Stimulated activated naive CD8-positive, alpha-beta T cell treated with anti-CD3 and anti-CD28 coated beads, Interleukin-15, Interleukin-2, amounts not matched to agents 100 ng/mL and 50 ng/mL, for 24 hours (primary cell): ENCODE measurements around the gene CDC40.
A peak's percentile ranks its signal among the peaks of the same experiment; 100 is the strongest.

Experiments used
- H3K27ac Mint-ChIP-seq: one replicate; pipeline ENCODE4 v1.8.0; 2021; ENCODE audit warnings: mild to moderate bottlenecking, mixed read lengths
- H3K27me3 Mint-ChIP-seq: one replicate; pipeline ENCODE4 v1.8.0; 2021; ENCODE audit warnings: mixed read lengths
- H3K36me3 Mint-ChIP-seq: one replicate; pipeline ENCODE4 v1.8.0; 2021; ENCODE audit warnings: low read depth, mixed read lengths
- H3K4me1 Mint-ChIP-seq: one replicate; pipeline ENCODE4 v1.8.0; 2021; ENCODE audit warnings: low read depth, mixed read lengths
- H3K4me3 Mint-ChIP-seq: one replicate; pipeline ENCODE4 v1.8.0; 2021; ENCODE audit warnings: mild to moderate bottlenecking, mixed read lengths
- H3K9me3 Mint-ChIP-seq: one replicate; pipeline ENCODE4 v1.8.0; 2021; ENCODE audit warnings: mixed read lengths

CDC40 gene

DNA sequence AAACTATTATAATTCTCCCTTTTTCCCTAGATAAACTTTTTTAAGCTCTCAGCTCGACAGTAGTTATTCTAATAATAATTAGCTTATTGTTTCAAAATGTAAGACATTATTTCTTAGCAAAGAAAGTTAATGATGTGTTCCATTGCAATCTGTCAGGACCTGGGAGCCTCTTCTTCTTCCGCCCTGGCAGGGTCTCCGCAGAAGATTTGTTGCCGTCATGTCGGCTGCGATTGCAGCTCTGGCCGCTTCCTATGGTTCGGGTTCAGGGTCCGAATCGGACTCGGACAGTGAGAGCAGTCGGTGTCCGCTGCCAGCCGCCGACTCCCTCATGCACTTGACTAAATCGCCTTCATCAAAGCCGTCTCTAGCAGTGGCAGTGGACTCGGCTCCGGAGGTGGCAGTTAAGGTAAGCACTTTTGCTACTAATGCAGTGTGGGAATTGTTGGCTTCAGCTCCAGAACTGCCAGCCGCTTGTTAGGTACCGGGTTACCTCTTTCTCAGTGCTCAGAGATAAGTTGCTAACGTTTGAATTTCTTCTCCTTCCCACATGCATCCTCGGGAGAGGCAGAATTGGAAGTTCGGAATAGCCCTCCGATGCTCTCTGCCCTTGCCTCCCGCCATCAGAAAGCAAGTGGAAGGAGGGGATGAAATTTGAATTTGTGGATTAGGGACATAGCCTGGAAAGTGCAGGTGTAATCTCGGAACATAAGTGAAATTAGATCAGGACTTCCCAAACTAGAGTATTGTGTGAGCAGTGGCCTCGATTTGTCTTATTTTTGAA is at the start of gene CDC40:
TSS of gene CDC40 (plus strand) at position 200 of the 781 bp plus-strand sequence. CDS start at position 218, 18 bp downstream.
- Mint-ChIP-seq H3K9me3 (no peaks in the 10 kb centered on the region), H3K27ac (no peak within 1 kb of the TSS), H3K4me1 (peaks cover 6% of the 10 kb centered on the region), H3K27me3 (peaks cover 8% of the 10 kb centered on the region), H3K36me3 (peaks cover under 1% of the 10 kb centered on the region), H3K4me3 (no peak within 1 kb of the TSS)

DNA sequence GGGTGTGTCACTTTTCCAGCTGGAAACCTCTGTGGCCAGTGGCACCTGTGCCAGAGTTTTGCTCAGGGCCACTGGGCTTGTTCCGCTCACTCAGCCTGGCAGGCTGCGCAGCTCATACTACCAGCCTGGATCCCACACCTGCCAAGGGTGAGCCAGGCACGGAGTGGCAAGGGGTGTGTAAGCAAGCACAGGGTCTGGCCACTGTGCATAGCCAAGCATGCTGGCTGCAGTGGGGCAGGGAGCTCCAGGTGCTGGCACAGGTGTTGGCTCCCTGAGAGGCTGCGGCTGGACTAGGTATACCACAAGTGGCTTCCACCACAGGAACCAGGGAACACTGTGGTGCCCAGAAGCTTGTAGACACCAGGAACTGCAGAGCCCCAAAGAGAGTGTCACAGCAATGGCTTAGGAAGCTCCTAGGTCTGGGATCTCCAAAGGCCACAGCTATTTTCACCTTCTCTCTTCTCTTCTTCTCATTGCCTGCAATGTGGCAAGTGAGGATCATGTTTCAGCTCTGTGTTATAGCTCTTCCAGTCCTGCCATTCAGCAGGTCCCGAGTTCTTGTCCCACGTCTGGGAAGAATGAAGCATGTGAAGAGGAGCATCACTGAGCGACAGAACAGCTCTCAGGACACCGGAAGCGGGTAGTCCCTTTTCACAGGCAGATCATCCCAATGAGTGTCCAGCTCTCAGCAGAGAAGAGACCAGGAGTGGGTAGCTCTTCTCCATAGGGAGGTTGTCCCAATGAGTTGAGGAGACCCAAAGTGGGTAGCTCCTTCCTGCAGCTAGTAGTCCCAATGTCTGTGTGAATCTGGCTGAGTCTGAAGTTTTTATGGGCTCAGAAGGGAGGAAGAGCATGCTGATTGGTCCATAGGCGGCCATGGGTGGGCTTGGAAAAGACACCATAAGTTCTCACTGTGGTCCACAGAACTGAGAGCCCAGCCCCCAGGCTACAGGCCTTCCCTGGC is 42.0 kb upstream of the CDC40 start:
- H3K9me3 Mint-ChIP-seq = peaks cover 2% of the 10 kb centered on the region
- H3K4me3 Mint-ChIP-seq = no peak overlapping the region
- peaks cover 9% of the 10 kb centered on the region for H3K27me3 Mint-ChIP-seq
- no peak overlapping the region for H3K27ac Mint-ChIP-seq
- H3K4me1 Mint-ChIP-seq = no peaks in the 10 kb centered on the region
- H3K36me3 Mint-ChIP-seq = no peaks in the 10 kb centered on the region

DNA sequence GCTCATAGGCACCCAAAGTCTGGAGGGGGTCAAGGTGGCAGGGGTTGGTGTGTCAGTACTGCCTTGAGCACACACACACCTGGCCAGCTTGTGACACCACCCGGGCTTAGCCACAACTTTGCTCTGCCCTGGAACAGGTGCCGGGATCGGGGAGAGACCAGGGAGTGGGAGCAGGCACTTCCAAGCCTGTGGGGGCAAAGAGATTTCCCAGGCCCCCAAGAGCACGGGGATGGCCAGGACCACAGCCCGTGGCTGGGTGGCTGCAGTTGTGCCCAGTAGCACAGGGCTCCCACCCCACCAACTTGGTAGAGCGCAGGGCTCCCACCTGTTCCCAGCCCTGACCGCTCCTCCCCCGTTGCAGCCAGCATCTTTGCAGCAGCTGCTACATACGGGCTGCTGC is 41.2 kb upstream of the CDC40 start:
- Mint-ChIP-seq H3K4me3 (no peak overlapping the region), H3K36me3 (no peaks in the 10 kb centered on the region), H3K4me1 (no peaks in the 10 kb centered on the region), H3K27ac (no peak overlapping the region), H3K27me3 (peaks cover 9% of the 10 kb centered on the region), H3K9me3 (no peaks in the 10 kb centered on the region)

DNA sequence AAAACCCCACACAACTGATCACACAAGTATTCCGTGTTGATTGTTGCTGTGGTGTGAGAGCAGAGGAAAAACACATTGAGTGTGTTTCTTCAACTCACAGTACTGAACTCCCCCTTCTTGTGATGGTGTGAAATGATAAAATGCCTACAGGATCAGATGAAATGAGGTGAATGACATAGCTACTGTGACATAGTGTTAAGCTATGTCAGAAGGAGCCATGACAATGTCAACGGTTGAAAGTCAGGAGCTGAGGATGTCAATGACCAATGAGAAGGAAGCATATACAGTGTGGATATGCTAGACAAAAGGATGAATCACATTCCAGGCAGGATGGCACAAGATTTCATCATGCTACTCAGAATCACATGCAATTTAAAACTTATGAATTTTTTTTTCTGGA is 39.6 kb upstream of the CDC40 start:
- Mint-ChIP-seq H3K36me3 (no peaks in the 10 kb centered on the region), H3K4me1 (no peaks in the 10 kb centered on the region), H3K4me3 (no peak overlapping the region), H3K27ac (no peak overlapping the region), H3K27me3 (peaks cover 11% of the 10 kb centered on the region), H3K9me3 (no peaks in the 10 kb centered on the region)

DNA sequence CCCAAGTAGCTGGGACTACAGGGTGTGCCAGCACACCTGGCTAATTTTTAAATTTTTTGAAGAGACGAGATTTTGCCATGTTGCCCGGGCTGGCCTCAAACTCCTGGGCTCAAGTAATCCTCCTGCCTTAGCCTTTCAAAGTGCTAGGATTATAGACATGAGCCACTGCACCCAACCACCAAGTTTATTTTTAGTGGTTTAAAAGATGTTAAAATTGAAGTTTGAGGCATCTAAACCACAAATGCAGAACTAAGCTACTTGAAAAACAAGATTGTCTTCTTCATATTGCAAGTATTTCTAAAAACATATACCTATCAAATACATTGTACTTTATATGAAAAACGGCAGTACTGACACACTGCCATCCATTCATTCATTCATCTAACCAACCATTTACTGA is 32.4 kb upstream of the CDC40 start:
- H3K36me3 Mint-ChIP-seq = no peaks in the 10 kb centered on the region
- peaks cover 3% of the 10 kb centered on the region for H3K4me1 Mint-ChIP-seq
- no peaks in the 10 kb centered on the region for H3K9me3 Mint-ChIP-seq
- H3K27me3 Mint-ChIP-seq = peaks cover 3% of the 10 kb centered on the region
- no peak overlapping the region for H3K4me3 Mint-ChIP-seq
- H3K27ac Mint-ChIP-seq = no peak overlapping the region

DNA sequence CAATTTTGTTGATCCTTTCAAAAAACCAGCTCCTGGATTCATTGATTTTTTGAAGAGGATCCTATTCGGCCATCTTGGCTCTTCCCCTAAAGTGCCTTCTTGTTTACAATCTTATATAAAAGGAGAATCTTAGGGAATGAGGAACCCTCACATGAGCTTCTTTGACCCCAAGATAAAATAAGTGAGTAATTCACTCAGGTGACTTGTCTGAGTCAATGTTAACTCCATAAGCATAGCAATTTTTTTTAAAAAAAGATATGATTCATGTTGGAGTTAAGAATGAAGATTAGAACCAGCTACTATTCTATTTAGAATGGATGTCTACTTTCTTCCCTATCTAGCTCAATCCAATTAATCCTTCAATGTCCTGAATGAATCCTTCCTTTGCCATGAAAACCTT is 21.7 kb upstream of the CDC40 start:
- Mint-ChIP-seq H3K27me3 (peaks cover 17% of the 10 kb centered on the region), H3K27ac (no peak overlapping the region)

DNA sequence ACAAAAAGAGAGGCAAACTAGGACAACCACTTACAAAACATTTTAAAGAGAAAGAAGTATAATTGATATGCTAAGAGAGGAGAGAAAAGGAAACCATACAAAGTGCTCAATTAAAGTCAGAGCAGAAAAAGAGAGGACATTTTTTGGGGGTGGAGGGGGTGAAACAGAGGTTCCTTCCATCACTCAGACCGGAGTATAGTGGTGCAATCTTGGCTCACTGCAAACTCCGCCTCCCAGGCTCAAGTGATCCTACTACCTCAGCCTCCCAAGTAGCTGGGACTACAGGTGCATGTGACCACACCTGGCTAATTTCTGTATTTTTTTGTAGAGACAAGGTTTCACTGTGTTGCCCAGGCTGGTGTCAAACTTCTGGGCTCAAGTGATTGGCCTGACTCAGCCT is 10.1 kb upstream of the CDC40 start:
- Mint-ChIP-seq H3K27ac (no peak overlapping the region), H3K4me1 (no peaks in the 10 kb centered on the region), H3K36me3 (no peaks in the 10 kb centered on the region), H3K27me3 (no peaks in the 10 kb centered on the region), H3K9me3 (no peaks in the 10 kb centered on the region), H3K4me3 (no peak overlapping the region)

More for the DNA sequence above, 21.7 kb upstream of the CDC40 start:
- Mint-ChIP-seq H3K4me3 (no peak overlapping the region), H3K36me3 (no peaks in the 10 kb centered on the region), H3K4me1 (peaks cover 2% of the 10 kb centered on the region), H3K9me3 (no peaks in the 10 kb centered on the region)

DNA sequence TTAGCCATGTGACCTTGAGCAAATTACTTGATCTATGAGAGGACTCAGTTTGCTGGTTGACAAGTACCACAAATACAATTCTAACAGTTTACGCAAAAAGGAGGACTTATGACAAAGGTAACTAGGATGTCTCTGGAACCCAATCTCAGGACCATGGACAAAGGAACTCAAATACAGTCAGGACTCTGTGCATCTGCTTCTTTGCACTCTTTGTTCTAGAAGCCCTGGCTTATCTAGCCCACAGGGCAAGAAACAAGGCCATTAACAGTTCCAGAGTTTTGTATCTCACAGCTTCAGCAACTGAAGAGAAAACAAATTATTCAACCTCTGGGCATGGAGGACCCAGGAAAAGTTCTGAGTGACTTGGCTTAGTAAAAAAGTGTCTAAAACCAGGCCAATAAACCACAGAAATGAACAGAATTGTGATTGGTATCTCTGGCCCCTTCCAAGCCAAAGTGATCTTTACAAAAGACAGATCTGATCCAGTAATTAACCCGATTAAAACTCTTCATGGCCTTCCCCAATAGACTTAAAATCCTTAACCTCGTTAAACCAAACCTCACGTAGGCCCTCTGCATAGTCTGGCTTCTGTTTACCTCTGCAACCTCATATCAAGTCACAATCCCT is 6.6 kb upstream of the CDC40 start:
- Mint-ChIP-seq H3K27me3 (peaks cover 8% of the 10 kb centered on the region), H3K36me3 (no peaks in the 10 kb centered on the region), H3K4me3 (no peak overlapping the region), H3K9me3 (no peaks in the 10 kb centered on the region), H3K27ac (no peak overlapping the region), H3K4me1 (peaks cover 4% of the 10 kb centered on the region)

DNA sequence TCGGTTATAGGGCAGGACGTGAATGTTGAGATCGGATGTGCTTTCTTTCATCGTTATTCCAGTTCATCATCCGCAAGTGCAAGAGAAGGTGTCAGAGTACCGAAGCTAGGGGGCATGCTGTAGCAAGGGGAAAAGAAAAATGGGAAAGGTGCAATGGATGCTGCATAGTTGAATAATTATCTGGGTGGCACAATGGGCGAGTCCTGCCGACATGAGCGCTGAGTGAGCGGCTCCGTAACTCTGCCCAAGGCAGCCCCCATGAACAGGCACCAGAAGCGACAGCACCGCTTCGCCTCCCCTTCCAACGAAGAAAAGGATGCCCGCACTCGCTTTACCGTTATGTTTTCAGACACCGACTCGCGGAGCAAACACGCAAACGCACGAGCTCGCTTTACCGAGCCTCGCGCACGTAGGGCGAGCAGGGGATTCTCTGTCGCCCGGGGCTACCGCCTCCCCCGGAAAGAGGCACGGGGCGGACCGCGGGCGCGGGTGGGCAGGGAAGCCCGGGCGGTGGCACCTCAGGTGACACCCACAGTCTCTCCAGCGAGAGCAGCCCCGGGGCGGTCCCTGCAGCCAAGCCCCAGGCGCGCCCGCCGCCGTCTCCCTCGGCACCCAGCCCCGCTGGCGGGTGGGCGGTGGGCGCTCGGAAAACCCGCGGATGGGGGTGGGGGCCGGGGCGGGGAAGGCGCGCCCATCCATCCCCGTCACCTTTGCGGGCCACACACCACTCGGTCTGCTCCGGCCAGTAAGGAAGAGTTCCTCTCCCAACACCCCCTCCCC is 1.4 kb upstream of the CDC40 start:
- peak overlapping the region; percentile 80 for H3K27ac Mint-ChIP-seq
- H3K27me3 Mint-ChIP-seq = peaks cover 8% of the 10 kb centered on the region
- H3K9me3 Mint-ChIP-seq = no peaks in the 10 kb centered on the region
- peaks cover 5% of the 10 kb centered on the region for H3K4me1 Mint-ChIP-seq
- no peaks in the 10 kb centered on the region for H3K36me3 Mint-ChIP-seq
- H3K4me3 Mint-ChIP-seq = peak overlapping the region; percentile 87

DNA sequence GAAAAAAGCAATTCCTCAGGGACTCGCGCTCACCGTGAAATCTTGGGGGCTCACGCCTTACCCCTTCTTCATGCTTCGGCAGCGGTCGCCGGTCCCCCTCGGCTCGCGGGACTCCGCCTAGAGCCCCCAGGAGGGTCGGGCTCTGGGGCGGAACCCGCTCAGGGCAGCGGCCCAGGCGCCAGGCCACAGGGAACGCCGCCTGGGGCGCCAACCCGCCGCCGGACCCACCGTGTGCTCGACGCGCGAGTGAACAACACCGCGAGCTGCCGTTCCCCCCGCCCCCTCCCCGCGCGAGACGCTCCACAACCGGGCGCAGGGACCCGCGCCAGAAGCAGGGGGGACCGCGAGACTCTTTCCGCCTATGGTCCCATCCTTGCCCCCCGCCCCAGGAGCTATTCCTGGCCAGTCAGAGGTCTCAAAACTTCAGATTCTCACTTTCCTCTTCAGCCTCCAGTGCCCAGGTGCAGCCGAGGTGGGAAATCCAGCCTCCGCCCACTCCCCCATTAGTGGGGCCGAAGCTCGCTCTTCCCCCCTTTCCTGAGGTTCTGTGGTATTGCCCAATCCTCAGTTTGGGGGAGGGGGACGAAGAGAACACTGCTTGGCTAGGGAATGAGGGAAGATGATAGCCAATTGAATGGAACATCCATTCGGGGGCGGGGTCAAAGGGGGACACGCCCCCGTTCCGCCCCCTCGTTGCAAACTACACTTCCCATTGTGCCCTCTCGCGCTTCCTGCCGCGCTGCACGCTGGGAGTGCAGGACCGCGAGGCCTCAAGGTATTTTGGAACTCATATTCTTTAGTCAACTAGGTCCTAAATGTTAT is 610 bp upstream of the CDC40 start, which contains the start of gene WASF1:
TSS of gene WASF1 (minus strand) at position 265 of the 822 bp plus-strand sequence. CDS start 52,069 bp downstream, outside the sequence.
- H3K4me3 Mint-ChIP-seq = peak within 1 kb of the TSS; percentile 87
- H3K36me3 Mint-ChIP-seq = no peaks in the 10 kb centered on the region
- no peaks in the 10 kb centered on the region for H3K9me3 Mint-ChIP-seq
- H3K4me1 Mint-ChIP-seq = peaks cover 5% of the 10 kb centered on the region
- peak within 1 kb of the TSS; percentile 80 for H3K27ac Mint-ChIP-seq
- H3K27me3 Mint-ChIP-seq = peaks cover 8% of the 10 kb centered on the region

DNA sequence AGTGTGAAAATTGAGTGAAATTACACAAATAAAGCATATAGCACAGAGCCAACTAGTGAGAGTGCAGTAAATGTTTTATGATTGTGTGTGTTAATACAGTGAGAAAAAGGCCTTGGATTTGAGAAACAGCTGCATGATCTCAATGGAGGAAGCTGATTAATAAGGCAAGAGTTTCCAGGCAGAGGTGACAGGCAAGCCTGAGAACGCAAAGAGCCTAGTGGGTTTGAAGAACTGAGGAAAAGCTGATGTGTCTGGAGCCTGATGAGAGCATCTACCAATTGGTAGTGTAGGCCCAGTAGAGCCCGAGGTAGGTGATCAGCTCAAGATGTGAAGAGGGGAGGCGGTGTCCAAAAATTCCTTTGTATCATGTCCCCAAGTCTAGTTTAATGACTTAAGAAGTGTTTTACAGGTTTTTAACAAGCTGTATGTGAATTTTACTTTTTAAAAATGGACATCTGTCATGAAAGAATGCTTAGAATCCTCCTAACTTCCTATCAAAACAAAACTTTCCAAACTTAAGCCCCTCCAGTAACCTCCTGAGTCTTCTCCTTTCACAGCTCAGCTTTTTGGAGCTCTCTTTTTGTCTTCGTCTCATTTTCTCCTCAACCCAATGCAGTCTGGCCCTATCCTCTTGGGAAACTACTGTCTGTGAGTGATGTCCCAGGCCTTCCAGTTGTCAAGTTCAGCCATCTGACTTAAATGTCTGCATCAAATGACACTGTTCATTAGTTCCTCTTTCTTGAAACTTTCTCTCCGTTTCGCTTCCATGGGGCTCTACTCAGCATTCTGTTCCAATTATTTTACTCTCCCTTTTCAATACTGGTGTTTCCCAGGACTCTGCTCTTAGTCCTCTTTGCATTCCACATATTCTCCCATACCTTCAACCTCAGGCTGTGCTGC is 1.2 kb downstream of the CDC40 start:
- peaks cover 8% of the 10 kb centered on the region for H3K27me3 Mint-ChIP-seq
- H3K36me3 Mint-ChIP-seq = peaks cover 8% of the 10 kb centered on the region
- no peaks in the 10 kb centered on the region for H3K9me3 Mint-ChIP-seq
- H3K27ac Mint-ChIP-seq = no peak overlapping the region
- no peak overlapping the region for H3K4me3 Mint-ChIP-seq
- H3K4me1 Mint-ChIP-seq = peaks cover 16% of the 10 kb centered on the region

DNA sequence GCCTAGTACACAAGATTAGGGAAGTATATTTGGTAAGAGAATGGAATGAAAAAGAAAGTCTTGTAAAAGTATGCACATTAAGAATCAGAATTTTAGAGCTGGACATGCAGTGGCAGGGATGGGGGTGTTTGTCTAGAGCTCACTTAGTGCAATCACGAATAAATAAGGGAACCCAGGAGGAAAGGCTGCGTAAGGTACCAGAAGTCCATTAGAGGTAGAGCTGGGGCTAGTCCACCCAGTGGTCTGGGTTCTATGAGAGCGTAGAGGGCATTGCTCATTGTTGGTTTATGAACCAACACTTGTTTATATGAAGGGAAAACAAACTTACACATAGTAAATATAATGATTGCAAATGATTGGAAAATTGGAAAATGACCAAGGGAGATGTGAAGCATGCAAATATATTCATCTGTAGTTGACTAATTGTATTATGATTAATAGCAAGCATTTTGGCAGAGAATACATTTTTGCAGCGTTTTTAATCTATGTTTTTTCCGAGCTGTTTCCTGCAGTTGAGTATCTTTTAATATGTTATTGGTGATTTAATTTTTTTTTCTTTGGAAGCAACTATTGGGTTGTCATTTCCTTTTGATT is 3.2 kb downstream of the CDC40 start:
- Mint-ChIP-seq H3K9me3 (no peaks in the 10 kb centered on the region), H3K27me3 (peaks cover 2% of the 10 kb centered on the region), H3K4me3 (no peak overlapping the region), H3K4me1 (peaks cover 29% of the 10 kb centered on the region), H3K27ac (no peak overlapping the region), H3K36me3 (peaks cover 8% of the 10 kb centered on the region)
